GM12874 (cell line): ENCODE measurements around the gene TMEM108.

Experiments used
- CTCF ChIP-seq: IDR thresholded peaks from 2 replicates; pipeline ENCODE4 v1.5.1; 2011; ENCODE audit warnings: low read depth, mild to moderate bottlenecking, control low read depth, low read length, moderate library complexity; ENCODE audit not compliant: insufficient read depth

The TMEM108 gene

GRCh38 chr3:133361435-133361834 is 323.2 kb downstream of the TMEM108 start:
- no peak for TF ChIP-seq CTCF

DNA sequence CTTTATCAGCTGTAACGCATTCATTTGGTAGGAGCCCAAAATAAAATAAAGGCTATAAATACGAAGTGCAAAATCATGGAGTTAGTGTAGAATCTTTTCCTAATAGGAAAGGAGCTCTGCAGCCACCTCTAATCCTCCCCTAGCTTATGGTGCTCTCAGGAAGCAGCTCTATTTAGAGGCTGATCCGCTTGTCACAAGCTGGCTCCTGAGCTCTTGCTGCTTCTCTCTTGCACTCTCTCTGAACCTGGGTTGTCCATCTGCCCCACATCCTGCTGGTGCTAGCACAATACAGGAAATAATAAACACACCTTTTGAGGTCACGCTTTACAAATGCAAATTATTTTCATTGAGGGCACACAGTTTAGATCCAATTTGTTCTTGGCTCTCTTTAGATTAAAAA is 324.3 kb downstream of the TMEM108 start:
- no peak for TF ChIP-seq CTCF

DNA sequence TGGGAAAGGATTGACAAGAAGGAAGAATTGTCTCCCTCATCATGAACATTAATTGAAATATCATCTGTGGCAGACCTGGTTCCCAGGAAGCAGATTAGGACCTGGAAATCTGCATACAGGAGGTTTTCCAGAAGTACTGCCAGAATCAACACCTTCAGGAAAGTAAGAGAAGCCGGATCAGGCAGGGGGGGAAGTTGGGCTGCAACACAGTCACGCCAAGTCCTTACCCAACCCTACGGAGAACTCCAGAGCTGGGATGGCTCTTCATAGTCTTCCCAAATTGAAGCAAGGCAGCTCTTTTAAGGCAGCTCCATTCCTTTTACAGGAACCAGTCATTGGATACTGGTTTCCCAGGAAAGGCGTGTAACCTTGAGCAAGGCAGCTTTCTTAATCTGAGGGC is 326.5 kb downstream of the TMEM108 start:
- TF ChIP-seq CTCF: no peak

DNA sequence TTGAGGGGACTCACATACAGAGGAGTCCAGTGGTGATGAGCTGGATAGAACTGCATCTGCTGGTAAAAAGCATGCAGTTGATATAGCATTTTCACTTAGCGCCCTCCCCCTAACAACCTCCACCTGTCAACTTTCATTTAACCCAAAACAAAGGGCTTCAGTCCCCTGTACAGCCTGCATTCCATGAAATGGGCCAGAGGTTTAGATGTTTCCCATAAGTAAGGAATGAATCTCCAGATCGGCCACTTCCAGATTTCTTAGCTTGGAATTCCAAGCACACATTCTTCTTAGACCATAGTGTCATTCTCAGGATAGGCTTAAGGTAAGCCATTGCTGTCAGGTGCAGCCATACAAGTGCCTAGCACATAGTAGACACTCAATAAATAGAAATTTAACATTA is 328.7 kb downstream of the TMEM108 start:
- no peak for TF ChIP-seq CTCF

- no peak for TF ChIP-seq CTCF
Observed at GRCh38 chr3:133367403-133367802, 329.2 kb downstream of the TMEM108 start.

DNA sequence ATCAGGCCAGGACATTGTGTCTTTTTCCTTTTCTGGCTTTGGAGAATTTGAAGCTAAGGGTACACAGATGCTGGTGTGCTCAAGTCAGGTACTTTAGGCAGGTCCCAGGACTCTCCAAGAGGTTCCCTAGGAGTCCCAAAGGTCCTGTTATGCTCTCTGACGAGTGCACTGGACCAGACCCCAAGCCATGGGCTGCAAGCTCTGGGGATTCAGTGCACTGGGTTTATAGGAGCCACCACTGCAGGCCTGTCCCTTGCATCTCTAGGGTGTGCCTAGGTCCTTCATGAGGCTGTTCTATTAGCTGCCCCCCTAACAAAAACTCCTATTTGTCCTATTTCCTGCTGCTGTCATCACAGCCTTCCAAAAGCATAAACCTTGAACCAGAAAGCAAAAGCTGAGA is 329.8 kb downstream of the TMEM108 start:
- TF ChIP-seq CTCF: no peak

DNA sequence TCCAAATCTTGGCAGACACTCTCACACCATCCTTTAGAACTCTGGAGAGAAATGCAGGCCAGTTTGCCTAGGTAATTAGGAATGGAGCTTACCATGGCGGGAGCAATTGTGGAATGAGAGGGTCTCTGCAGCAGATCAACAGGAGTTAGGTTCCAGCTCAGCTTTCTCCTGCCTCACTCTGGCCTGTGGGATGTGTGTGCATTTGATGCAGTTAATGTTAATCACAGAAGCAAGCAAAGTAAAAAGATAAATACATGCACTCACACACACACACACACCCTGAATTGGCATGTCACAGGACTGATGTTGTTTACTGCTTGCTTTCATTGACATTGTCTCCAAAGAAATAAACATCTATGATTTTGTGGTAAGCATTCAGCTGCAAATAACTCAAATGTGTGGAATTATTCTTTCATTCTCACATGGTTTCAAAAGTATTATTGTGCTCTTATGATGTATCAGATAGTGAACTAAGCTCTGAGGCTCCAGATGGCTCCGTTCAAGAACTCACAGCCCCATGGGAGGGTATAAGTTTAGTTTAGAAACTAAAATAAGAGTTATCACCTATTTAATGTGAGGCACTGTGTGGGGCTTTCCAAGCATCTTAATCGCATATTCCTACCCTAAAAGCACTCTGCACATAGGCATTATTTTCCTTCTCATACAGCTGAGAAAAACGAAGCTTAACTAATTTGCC is 330.3 kb downstream of the TMEM108 start:
- no peak for TF ChIP-seq CTCF

DNA sequence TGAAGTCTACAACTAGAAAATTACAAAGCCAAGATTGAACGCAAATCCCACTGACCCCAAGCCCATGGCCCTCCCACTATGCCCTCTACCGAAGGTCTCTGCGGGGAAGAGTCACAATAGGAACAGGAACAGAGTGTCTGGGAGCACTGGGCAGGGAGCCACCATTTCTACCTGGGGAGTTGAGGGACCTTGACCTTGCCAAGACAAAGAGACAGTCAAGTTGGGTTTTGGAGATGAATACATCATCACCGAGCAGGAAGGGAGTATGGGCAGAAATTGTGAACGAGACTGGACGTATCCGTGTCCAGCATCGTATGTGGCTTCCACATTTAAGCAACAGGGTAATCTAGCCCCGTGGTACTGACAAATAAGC is 330.9 kb downstream of the TMEM108 start:
- TF ChIP-seq CTCF: no peak
